HUES48 (cell line): ENCODE measurements around the gene RNASEH2A.
"Not testable (repeated sequence)": the region's sequence is repeated elsewhere in the genome, so short reads cannot be mapped to it uniquely, and the experiment has no call there.

Experiments
- H3K27ac ChIP-seq: one replicate; pipeline ENCODE4 v1.7.0; 2013; ENCODE audit warnings: low read depth, low read length, inconsistent platforms
- H3K27me3 ChIP-seq: 2 replicates; pipeline ENCODE4 v1.6.1; 2013; ENCODE audit warnings: mild to moderate bottlenecking, low read length; ENCODE audit not compliant: control insufficient read depth, insufficient read depth
- H3K36me3 ChIP-seq: 2 replicates; pipeline ENCODE4 v1.6.1; 2013; ENCODE audit warnings: low read length; ENCODE audit not compliant: control insufficient read depth, insufficient read depth
- H3K4me1 ChIP-seq: 2 replicates; pipeline ENCODE4 v1.6.1; 2013; ENCODE audit warnings: mild to moderate bottlenecking, low read length; ENCODE audit not compliant: control insufficient read depth, insufficient read depth
- H3K4me3 ChIP-seq: 2 replicates; pipeline ENCODE4 v1.5.1; 2013; ENCODE audit warnings: mild to moderate bottlenecking, low read depth, low read length
- H3K9ac ChIP-seq: 2 replicates; pipeline ENCODE4 v1.6.1; 2013; ENCODE audit warnings: mild to moderate bottlenecking, low read depth, low read length, moderate library complexity
- H3K9me3 ChIP-seq: 2 replicates; pipeline ENCODE4 v1.6.1; 2013; ENCODE audit warnings: low read length; ENCODE audit not compliant: control insufficient read depth, insufficient read depth

Gene RNASEH2A

DNA sequence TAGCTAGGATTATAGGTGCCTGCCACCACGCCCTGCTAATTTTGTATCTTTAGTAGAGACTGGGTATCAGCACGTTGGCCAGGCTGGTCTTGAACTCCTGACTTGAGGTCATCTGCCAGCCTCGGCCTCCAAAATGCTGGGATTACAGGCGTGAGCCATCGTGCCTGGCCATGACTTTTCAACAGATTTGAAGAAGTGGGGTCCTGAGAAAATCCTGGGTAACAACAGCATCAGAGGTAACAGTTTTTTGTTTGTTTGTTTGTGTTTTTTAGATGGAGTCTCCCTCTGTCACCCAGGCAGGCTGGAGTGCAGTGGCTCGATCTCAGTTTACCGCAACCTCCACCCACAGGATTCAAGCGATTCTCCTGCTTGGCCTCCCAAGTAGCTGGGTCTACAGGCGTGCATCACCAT, 11.4 kb upstream of the RNASEH2A start:
- H3K36me3 ChIP-seq = peaks cover 13% of the 10 kb centered on the region
- no peak overlapping the region for H3K4me3 ChIP-seq
- no peak overlapping the region for H3K27ac ChIP-seq
- H3K27me3 ChIP-seq = peaks cover 31% of the 10 kb centered on the region
- H3K4me1 ChIP-seq = peaks cover 24% of the 10 kb centered on the region
- no peaks in the 10 kb centered on the region for H3K9me3 ChIP-seq
- no peak overlapping the region for H3K9ac ChIP-seq

- Histone ChIP-seq H3K4me3 (no peak overlapping the region), H3K27ac (no peak overlapping the region)
Observed at GRCh38 chr19:12796146-12797071, 10.0 kb upstream of the RNASEH2A start.

GRCh38 chr19:12797141-12797587, 9.2 kb upstream of the RNASEH2A start:
- H3K36me3 ChIP-seq = peaks cover 19% of the 10 kb centered on the region
- H3K27me3 ChIP-seq = peaks cover 13% of the 10 kb centered on the region
- no peak overlapping the region for H3K9ac ChIP-seq
- no peak overlapping the region for H3K4me3 ChIP-seq
- no peak overlapping the region for H3K27ac ChIP-seq
- peaks cover 21% of the 10 kb centered on the region for H3K4me1 ChIP-seq
- H3K9me3 ChIP-seq = no peaks in the 10 kb centered on the region

More at GRCh38 chr19:12796146-12797071, 10.0 kb upstream of the RNASEH2A start:
- Histone ChIP-seq H3K36me3 (peaks cover 19% of the 10 kb centered on the region), H3K9me3 (no peaks in the 10 kb centered on the region), H3K4me1 (peaks cover 21% of the 10 kb centered on the region), H3K9ac (no peak overlapping the region), H3K27me3 (peaks cover 20% of the 10 kb centered on the region)

DNA sequence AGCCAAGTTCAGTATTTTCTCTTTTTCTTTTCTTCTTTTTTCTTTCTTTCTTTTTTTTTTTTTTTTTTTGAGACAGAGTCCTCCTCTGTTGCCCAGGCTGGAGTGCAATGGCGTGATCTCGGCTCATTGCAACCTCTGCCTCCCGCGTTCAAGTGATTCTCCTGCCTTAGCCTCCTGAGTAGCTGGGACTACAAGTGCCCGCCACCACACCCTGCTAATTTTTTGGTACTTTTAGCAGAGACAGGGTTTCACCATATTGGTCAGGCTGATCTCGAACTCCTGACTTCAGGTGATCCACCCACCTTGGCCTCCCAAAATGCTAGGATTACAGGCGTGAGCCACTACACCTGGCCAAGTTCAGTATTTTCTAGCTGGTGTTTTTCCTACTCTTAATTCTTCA, 8.8 kb upstream of the RNASEH2A start:
- H3K27me3 ChIP-seq, H3K9ac ChIP-seq, H3K27ac ChIP-seq, H3K9me3 ChIP-seq, H3K4me3 ChIP-seq: not testable (repeated sequence)
- H3K36me3 ChIP-seq = peaks cover 19% of the 10 kb centered on the region
- H3K4me1 ChIP-seq = peaks cover 21% of the 10 kb centered on the region

- peaks cover 14% of the 10 kb centered on the region for H3K4me1 ChIP-seq
- H3K27me3 ChIP-seq = no peaks in the 10 kb centered on the region
- H3K9me3 ChIP-seq = no peaks in the 10 kb centered on the region
- peaks cover 19% of the 10 kb centered on the region for H3K36me3 ChIP-seq
- H3K4me3 ChIP-seq = peak overlapping the region; percentile 70; the same call in 1 of the 2 replicates
- no peak overlapping the region for H3K9ac ChIP-seq
- no peak overlapping the region for H3K27ac ChIP-seq
Observed at GRCh38 chr19:12799742-12800465, 6.5 kb upstream of the RNASEH2A start.

DNA sequence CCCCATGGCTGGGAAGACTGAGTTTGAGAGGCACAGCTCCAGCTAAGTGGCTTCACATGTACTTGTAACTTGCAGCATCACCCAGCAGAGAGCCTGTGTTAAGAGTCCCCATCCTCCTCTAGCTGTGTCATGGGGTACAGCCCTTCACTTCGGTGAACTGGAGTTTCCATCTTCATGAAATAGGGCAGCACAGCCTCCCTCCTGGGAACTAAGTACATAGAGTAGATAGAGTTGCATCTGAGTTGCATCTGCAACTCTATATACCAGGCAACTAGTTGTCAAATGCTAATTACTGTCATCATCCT, 6.0 kb upstream of the RNASEH2A start:
- peaks cover 14% of the 10 kb centered on the region for H3K4me1 ChIP-seq

GRCh38 chr19:12800923-12801465, 5.4 kb upstream of the RNASEH2A start:
- no peaks in the 10 kb centered on the region for H3K27me3 ChIP-seq
- peaks cover 13% of the 10 kb centered on the region for H3K4me1 ChIP-seq
- H3K9ac ChIP-seq = peak overlapping the region; percentile 48
- no peaks in the 10 kb centered on the region for H3K9me3 ChIP-seq
- peak overlapping the region; percentile 33 for H3K27ac ChIP-seq
- peaks cover 19% of the 10 kb centered on the region for H3K36me3 ChIP-seq
- peak overlapping the region; percentile 70 for H3K4me3 ChIP-seq

More for the DNA sequence above, 6.0 kb upstream of the RNASEH2A start:
- Histone ChIP-seq H3K27me3 (no peaks in the 10 kb centered on the region), H3K9ac (peak overlapping the region; percentile 48; the same call in 1 of the 2 replicates), H3K27ac (no peak overlapping the region), H3K36me3 (peaks cover 19% of the 10 kb centered on the region), H3K4me3 (peak overlapping the region; percentile 70), H3K9me3 (no peaks in the 10 kb centered on the region)

DNA sequence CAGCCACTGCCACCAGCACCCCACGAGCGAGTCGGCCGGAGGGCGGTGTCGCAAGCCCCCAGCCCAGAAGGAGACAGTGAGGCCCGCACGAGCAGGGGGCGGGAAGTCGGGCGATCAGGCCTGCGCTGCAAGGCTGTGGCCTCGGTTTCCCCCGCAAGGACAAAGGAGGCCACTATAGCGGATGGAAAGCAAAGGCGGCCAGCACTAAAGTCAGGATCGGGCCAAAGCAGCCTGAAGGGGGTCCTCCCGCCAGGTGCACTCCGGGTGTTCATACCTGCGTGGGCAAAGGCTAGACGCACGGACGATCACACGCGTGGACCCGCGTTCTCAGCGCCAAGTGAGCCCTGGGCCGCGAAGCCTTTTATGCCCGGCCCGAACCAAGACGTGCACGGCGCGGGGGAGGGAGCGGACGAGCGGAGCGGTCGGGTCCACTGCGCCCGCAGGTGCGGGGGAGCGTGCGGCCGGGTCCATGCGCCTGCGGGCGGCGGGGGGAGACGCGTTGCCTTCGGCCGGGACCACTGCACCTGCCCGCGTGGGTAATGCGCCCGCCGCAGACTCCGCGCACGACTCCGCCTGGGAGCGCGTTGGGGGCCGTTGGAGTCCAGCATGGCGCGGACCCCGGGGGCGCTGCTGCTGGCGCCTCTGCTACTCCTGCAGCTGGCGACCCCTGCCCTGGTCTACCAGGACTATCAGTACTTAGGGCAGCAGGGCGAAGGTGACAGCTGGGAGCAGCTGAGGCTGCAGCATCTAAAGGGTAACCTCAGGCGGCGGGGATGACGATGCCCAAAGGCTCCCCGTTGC, 4.7 kb upstream of the RNASEH2A start, which contains the start of the genes PRDX2 and THSD8:
TSS of gene PRDX2 (minus strand) at position 335 of the 801 bp plus-strand sequence. CDS start 539 bp downstream, outside the sequence.
TSS of gene THSD8 (plus strand) at position 604 of the 801 bp plus-strand sequence. CDS start at position 607, 3 bp downstream.
- H3K9ac ChIP-seq = peak within 1 kb of the TSS; percentile 48
- H3K27ac ChIP-seq = peak within 1 kb of the TSS; percentile 33
- peaks cover 19% of the 10 kb centered on the region for H3K36me3 ChIP-seq
- H3K27me3 ChIP-seq = no peaks in the 10 kb centered on the region
- H3K9me3 ChIP-seq = no peaks in the 10 kb centered on the region
- H3K4me1 ChIP-seq = peaks cover 11% of the 10 kb centered on the region
- peak within 1 kb of the TSS; percentile 70 for H3K4me3 ChIP-seq

DNA sequence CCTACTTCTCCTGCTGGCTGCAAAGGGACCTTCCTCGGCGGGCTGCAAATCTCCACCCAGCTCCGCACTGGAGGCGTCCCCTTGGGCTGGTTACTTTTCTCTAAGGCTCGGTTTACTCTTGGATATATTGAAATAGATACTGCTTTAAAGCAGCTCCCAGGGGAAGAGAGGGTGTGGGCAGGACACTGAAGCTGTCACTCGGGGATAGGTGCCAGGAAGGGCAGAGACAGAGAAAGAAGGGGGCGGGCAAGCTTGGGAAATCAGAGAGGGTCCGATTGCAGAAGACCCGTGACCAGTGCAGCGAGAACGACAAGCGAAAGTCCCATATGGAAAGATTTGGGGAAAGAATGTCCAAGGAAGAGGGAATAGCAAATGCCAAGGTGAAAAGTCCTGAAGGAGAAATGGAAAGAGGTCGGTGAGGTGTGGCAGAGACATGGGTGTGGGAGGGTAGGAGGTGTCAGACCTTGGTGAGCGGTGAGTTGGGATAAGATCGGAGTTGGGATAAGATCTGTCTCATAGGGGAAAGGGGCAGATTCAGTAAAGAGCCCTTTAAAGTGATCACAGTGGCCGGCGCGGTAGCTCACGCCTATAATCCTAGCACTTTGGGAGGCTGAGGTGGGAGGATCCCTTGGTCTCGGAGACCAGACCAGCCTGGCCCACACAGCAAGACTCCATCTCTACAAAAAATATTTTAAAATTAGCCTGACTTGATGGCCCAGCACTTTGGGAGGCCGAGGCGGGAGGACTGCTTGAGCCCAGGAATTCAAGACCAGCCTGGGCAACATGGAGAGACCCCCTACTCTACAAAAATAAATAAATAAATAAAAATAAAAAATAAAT, 3.9 kb upstream of the RNASEH2A start:
- Histone ChIP-seq H3K27ac (no peak overlapping the region), H3K4me3 (peak overlapping the region; percentile 70), H3K27me3 (no peaks in the 10 kb centered on the region), H3K9me3 (no peaks in the 10 kb centered on the region), H3K9ac (no peak overlapping the region), H3K36me3 (peaks cover 19% of the 10 kb centered on the region), H3K4me1 (peaks cover 11% of the 10 kb centered on the region)
